GM12878 (cell line): Measurements from ENCODE around the gene PIGZ. TPM values are rescaled to one million over a fixed set of nuclear protein-coding genes. Genes with fewer than 3 reads are reported as not detected.

Source experiments
- ATAC-seq: fragments of 200-7000 bp; cut with Tn5 transposase; 3 replicates; pipeline ENCODE4 v1.9.1; 2020; ENCODE audit warnings: mild to moderate bottlenecking, moderate library complexity
- BruUV-seq: library from RNA; stranded (reverse); fragments of 400-500 nt; replicated peaks from 2 replicates; lab custom pipeline; 2021; lab: Mats Ljungman, UMichigan
- CTCF ChIA-PET: fragments of 300-600 bp; sonication (Branson Sonifier 250); formaldehyde crosslinking; extraction: SDS; loops from one replicate; lab custom pipeline; 2021; ENCODE audit warnings: inconsistent platforms; lab: Yijun Ruan, JAX
- POLR2A ChIA-PET: fragments of 350-600 bp; formaldehyde crosslinking; extraction: SDS; loops from one replicate; lab custom pipeline; 2021; ENCODE audit warnings: inconsistent platforms; lab: Charles Lee
- RAD21 ChIA-PET: fragments of 300-600 bp; sonication (Branson Sonifier 250); formaldehyde crosslinking; loops from one replicate; lab custom pipeline; 2023; ENCODE audit warnings: antibody characterized with exemption; ENCODE audit not compliant: unreplicated experiment; lab: Charles Lee
- SMC1A ChIA-PET: fragments of 300-600 bp; sonication (Branson Sonifier 250); formaldehyde crosslinking; loops from one replicate; lab custom pipeline; 2023; ENCODE audit not compliant: unreplicated experiment, uncharacterized antibody; lab: Charles Lee
- DNase-seq: peaks from one replicate; pipeline ENCODE4 v3.0.0-alpha.2; 2011; ENCODE audit warnings: low read depth, low spot score
- FAIRE-seq: peaks from 3 replicates; lab custom pipeline; 2011; peaks lifted over from hg19 to GRCh38; lab: Jason Lieb, UNC
- H2AFZ ChIP-seq: 2 replicates; pipeline ENCODE4 v1.6.0; 2011; ENCODE audit warnings: low read depth, low read length, control low read depth; ENCODE audit not compliant: control insufficient read depth
- H3K27ac ChIP-seq: 2 replicates; pipeline ENCODE4 v1.5.1; 2011; ENCODE audit warnings: control low read depth; ENCODE audit not compliant: control insufficient read depth, insufficient read depth
- H3K27me3 ChIP-seq, 2 experiments: replicated peaks in 1 of 2; 2 replicates each; pipeline versions ENCODE4 v1.6.0 to v1.6.1; 2011; ENCODE audit warnings: low read length in 1 of 2; ENCODE audit not compliant: control insufficient read depth in 2 of 2, insufficient read depth in 2 of 2
- H3K36me3 ChIP-seq, 2 experiments: 2 replicates each; pipeline ENCODE4 v1.5.1; 2011; ENCODE audit warnings: low read length in 1 of 2; ENCODE audit not compliant: control insufficient read depth in 2 of 2, insufficient read depth in 2 of 2
- H3K4me1 ChIP-seq: 2 replicates; pipeline ENCODE4 v1.6.1; 2011; ENCODE audit warnings: mild to moderate bottlenecking, low read length, moderate library complexity, mixed read lengths; ENCODE audit not compliant: control insufficient read depth, insufficient read depth
- H3K4me2 ChIP-seq: 2 replicates; pipeline ENCODE4 v1.6.0; 2011; ENCODE audit warnings: control low read depth; ENCODE audit not compliant: control insufficient read depth, insufficient read depth
- H3K4me3 ChIP-seq: fragments of 200-600 bp; sonication (generic); 2 replicates; pipeline ENCODE4 v1.5.1; 2016
- H3K79me2 ChIP-seq: 2 replicates; pipeline ENCODE4 v1.6.0; 2011; ENCODE audit warnings: low read length; ENCODE audit not compliant: control insufficient read depth, insufficient read depth
- H3K9ac ChIP-seq: 2 replicates; pipeline ENCODE4 v1.8.0; 2011; ENCODE audit warnings: low read length, control low read depth, mixed read lengths; ENCODE audit not compliant: control insufficient read depth, insufficient read depth
- H3K9me3 ChIP-seq: replicated peaks from 3 replicates; pipeline ENCODE4 v1.5.1; 2011; ENCODE audit warnings: mild to moderate bottlenecking, low read length; ENCODE audit not compliant: control insufficient read depth, insufficient read depth
- H4K20me1 ChIP-seq: 2 replicates; pipeline ENCODE4 v1.6.0; 2011; ENCODE audit not compliant: control insufficient read depth, insufficient read depth
- EP300 ChIP-seq, 2 experiments: fragments of 150-350 bp in 1 of 2; IDR thresholded peaks; 2 replicates each; pipeline ENCODE4 v1.6.1; 2011 to 2012; ENCODE audit warnings: low read depth in 2 of 2, low read length in 2 of 2, borderline replicate concordance in 1 of 2, improper control_type of control experiment in 1 of 2, inconsistent platforms in 1 of 2; ENCODE audit not compliant: control insufficient read depth in 1 of 2
- GABPA ChIP-seq: IDR thresholded peaks from 2 replicates; pipeline ENCODE4 v1.6.1; 2014; ENCODE audit warnings: antibody characterized with exemption, low read depth, mild to moderate bottlenecking, inconsistent platforms
- JUND ChIP-seq: IDR thresholded peaks from 2 replicates; pipeline ENCODE4 v1.6.1; 2012; ENCODE audit warnings: low read depth, mild to moderate bottlenecking, low read length, improper control_type of control experiment, moderate library complexity
- SMC3 ChIP-seq: IDR thresholded peaks from 2 replicates; pipeline ENCODE4 v1.6.1; 2011; ENCODE audit warnings: low read length, improper control_type of control experiment, borderline replicate concordance
- SREBF2 ChIP-seq: IDR thresholded peaks from 2 replicates; pipeline ENCODE4 v1.6.1; 2012; ENCODE audit warnings: mild to moderate bottlenecking, low read length
- STAT1 ChIP-seq: fragments of 450-650 bp; conservative IDR thresholded peaks from 2 replicates; pipeline ENCODE4 v1.6.1; 2014; ENCODE audit warnings: antibody characterized with exemption, mild to moderate bottlenecking
- YY1 ChIP-seq: IDR thresholded peaks from 2 replicates; pipeline ENCODE4 v1.6.1; 2011; ENCODE audit warnings: low read depth, mild to moderate bottlenecking, low read length
- WGBS: methylation state at CpG from one replicate; pipeline ENCODE4 v1.1.6; 2016; ENCODE audit warnings: low lambda C conversion rate; ENCODE audit not compliant: insufficient replicate concordance, insufficient coverage; ENCODE audit errors: missing lambda C conversion rate; 5-methylcytosine and 5-hydroxymethylcytosine counted together
- in situ Hi-C: fragments of 300-500 bp; cut with MboI; formaldehyde crosslinking; loops from 9 replicates; pipeline ENCODE4 v1.14.3; 2018; ENCODE audit warnings: mixed read lengths
- intact Hi-C: fragments of 100-400 bp; cut with micrococcal nuclease; formaldehyde crosslinking; loops from one replicate; pipeline ENCODE4 v1.14.2; 2022; ENCODE audit not compliant: unreplicated experiment
- polyA plus RNA-seq, 11 experiments: library from polyadenylated mRNA; depleted of rRNA in 4 of 11; unstranded in 6 of 11; stranded (reverse) in 5 of 11; fragments of >200 nt; fragmentation: Nextera tagmentation in 4 of 11; fragmentation: Illumina TruSeq in 1 of 11; extraction: Ambion mirVana in 4 of 11; extraction: Trizol in 1 of 11; gene quantifications; 1 replicate in 1 of 11; 2 replicates in 10 of 11; pipeline versions ENCODE4 v1.2.1 to v1.2.3, GENCODE V29; 2011 to 2016; ENCODE audit warnings: inconsistent platforms in 2 of 11, missing spikeins in 2 of 11, low read depth in 1 of 11
- total RNA-seq, 4 experiments: library from RNA; depleted of rRNA in 3 of 4; stranded (reverse); fragments of >200 nt in 3 of 4; fragmentation: Illumina TruSeq in 1 of 4; extraction: Trizol in 1 of 4; gene quantifications; 2 replicates each; pipeline versions ENCODE4 v1.2.1 to v1.2.3, GENCODE V29; 2013 to 2021
- TF ChIP-seq, protein P1 (sequence below): fragments of 450-650 bp; IDR thresholded peaks from 2 replicates; pipeline ENCODE4 v1.6.1; 2017; ENCODE audit warnings: mild to moderate bottlenecking, moderate library complexity

PIGZ gene
- total and polyA plus RNA-seq, 10 of the 15 experiments (the other 5 are each of a cell fraction or from before 2014, with no cell fraction given): 0.06 to 1.2 (median 0.64) TPM

DNA sequence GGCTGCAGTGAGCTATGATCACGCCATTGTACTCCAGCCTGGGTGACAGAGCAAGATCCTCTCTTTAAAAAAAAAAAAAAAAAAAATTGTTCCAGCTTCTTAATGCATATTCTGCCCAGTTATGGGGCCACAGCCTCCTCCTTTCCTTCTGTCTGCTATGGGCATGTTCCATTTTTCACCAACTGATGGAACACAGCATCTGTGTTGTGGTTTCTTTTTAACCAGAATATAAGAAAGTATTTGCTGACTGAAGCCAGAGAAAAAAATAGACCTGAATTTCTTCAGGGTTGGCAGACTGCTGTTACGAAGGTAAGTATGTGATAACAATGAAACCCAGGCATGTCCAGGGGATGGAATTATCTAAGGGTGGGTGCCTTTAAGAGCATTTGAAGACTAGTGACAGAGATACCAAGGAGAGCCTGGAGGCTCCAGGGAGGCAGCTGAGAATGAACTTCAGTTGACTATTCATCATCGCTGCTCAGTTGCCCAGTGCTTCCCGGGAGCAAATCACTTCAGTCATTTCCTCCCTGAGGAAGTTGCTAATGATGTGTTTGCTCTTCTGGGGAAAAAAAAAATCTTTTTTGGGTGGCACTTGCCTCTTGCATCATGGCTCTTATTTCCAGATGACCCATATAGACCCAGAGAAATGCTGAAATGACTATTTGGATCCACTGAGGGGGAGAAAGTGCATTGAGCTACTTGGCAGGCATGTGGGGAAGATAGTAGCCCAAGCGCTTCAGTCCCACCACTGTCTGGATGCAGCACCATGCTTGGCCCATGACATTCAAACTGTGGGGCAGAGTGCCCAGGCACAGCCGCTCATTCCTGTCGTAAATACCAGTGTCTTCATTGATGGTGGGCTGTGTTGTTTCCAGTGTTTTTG is 40.8 kb downstream of the PIGZ start:
- peaks cover 3 to 5% of the 10 kb centered on the region in 2 experiments; a peak in 3 of 4 replicates for H3K36me3 ChIP-seq
- ChIA-PET POLR2A (interaction anchor here (0.6 to 1.2 kb wide), 2 partner anchors 11 to 14 kb away, joined by 3 read pairs; no protein-coding TSS in a partner anchor), RAD21 (no interaction called here), CTCF (interaction anchor here (1.2 to 5.2 kb wide), 2 partner anchors 14 kb away, joined by 3 to 24 read pairs; partner anchors contain the start of gene NCBP2), SMC1A (no interaction called here)
- H3K27me3 ChIP-seq: no peaks in the 10 kb centered on the region
- no peak for TF ChIP-seq JUND
- no peak for TF ChIP-seq GABPA
- no peak for TF ChIP-seq EP300 (IDR thresholded peaks at IDR 0.05; ENCODE audit: borderline replicate concordance in 1 of 2, control insufficient read depth in 1 of 2, low read depth in 2 of 2, low read length in 2 of 2)
- no peak for TF ChIP-seq STAT1
- no peak for TF ChIP-seq YY1
- TF ChIP-seq, protein P1, sequence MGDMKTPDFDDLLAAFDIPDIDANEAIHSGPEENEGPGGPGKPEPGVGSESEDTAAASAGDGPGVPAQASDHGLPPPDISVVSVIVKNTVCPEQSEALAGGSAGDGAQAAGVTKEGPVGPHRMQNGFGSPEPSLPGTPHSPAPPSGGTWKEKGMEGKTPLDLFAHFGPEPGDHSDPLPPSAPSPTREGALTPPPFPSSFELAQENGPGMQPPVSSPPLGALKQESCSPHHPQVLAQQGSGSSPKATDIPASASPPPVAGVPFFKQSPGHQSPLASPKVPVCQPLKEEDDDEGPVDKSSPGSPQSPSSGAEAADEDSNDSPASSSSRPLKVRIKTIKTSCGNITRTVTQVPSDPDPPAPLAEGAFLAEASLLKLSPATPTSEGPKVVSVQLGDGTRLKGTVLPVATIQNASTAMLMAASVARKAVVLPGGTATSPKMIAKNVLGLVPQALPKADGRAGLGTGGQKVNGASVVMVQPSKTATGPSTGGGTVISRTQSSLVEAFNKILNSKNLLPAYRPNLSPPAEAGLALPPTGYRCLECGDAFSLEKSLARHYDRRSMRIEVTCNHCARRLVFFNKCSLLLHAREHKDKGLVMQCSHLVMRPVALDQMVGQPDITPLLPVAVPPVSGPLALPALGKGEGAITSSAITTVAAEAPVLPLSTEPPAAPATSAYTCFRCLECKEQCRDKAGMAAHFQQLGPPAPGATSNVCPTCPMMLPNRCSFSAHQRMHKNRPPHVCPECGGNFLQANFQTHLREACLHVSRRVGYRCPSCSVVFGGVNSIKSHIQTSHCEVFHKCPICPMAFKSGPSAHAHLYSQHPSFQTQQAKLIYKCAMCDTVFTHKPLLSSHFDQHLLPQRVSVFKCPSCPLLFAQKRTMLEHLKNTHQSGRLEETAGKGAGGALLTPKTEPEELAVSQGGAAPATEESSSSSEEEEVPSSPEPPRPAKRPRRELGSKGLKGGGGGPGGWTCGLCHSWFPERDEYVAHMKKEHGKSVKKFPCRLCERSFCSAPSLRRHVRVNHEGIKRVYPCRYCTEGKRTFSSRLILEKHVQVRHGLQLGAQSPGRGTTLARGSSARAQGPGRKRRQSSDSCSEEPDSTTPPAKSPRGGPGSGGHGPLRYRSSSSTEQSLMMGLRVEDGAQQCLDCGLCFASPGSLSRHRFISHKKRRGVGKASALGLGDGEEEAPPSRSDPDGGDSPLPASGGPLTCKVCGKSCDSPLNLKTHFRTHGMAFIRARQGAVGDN: no peak
- no peak for TF ChIP-seq SREBF2
- TF ChIP-seq SMC3: no peak
- DNase-seq (no peak), FAIRE-seq (no peak), ATAC-seq (no peak)
- BruUV-seq: no TSS peak
- 71% methylated on average over 7 of the region's 7 CpGs for WGBS
- no peak overlapping the region for H3K4me2 ChIP-seq
- H3K4me1 ChIP-seq: peaks cover 13% of the 10 kb centered on the region; the same call in 1 of the 2 replicates
- in situ Hi-C loops (no loop called here), intact Hi-C loops (no loop called here)
- H4K20me1 ChIP-seq: no peaks in the 10 kb centered on the region
- H3K4me3 ChIP-seq: no peak overlapping the region
- no peak overlapping the region for H2AFZ ChIP-seq
- H3K9me3 ChIP-seq: no peaks in the 10 kb centered on the region
- no peaks in the 10 kb centered on the region for H3K79me2 ChIP-seq
- H3K27ac ChIP-seq: no peak overlapping the region
- H3K9ac ChIP-seq: no peak overlapping the region
